ENCODE measurements around the gene UBXN2A.

- peak; percentile 81 for TF ChIP-seq CTCF (IDR thresholded peaks at IDR 0.05; ENCODE audit: insufficient read depth, low read length)
- TF ChIP-seq POLR2AphosphoS5 (IDR thresholded peaks at IDR 0.05; ENCODE audit: low read depth): peak; percentile 75
- TF ChIP-seq REST (IDR thresholded peaks at IDR 0.05; ENCODE audit: insufficient replicate concordance, low read depth): no peak
These were observed 13.3 kb upstream of the UBXN2A start, which contains the start of gene ATAD2B for GRCh38 chr2:23926750-23927571.
